ENCODE data around the gene ZNF407.

DNA sequence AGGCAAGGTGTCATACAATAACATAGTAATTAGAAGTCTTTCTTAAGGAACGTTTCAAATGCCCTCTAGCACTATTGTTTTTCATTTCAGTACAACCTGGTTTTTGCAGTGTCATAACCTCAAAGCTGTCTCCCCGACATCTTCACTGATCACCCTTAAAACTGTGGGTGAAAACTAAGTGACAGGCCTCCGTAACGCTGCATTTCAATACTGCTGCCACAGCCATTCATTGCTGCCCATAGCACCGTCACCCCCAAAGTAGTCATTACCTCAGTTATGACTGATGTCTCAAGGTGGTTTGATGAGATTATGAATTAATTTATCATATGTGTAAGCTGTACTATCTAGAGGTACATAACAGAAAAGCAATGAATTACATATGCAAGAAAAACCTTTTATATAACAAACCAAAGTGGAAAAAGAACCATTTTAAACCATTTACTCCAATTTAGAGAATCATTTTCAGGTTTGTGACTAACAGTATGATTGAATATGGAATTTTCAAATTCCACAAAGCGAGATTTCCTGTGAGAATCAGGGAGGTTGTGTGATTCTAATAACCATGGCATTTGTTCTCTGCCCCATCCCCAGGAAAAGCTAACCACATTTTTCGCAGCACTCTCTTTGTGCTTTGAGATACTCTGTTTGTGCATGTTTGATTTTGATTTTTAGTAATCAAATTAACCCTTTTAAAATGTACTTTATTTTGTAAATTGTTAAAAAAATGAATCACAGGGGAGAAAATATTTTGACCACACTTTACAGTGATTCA is 348.3 kb downstream of the ZNF407 start:
- TF ChIP-seq, protein P1, sequence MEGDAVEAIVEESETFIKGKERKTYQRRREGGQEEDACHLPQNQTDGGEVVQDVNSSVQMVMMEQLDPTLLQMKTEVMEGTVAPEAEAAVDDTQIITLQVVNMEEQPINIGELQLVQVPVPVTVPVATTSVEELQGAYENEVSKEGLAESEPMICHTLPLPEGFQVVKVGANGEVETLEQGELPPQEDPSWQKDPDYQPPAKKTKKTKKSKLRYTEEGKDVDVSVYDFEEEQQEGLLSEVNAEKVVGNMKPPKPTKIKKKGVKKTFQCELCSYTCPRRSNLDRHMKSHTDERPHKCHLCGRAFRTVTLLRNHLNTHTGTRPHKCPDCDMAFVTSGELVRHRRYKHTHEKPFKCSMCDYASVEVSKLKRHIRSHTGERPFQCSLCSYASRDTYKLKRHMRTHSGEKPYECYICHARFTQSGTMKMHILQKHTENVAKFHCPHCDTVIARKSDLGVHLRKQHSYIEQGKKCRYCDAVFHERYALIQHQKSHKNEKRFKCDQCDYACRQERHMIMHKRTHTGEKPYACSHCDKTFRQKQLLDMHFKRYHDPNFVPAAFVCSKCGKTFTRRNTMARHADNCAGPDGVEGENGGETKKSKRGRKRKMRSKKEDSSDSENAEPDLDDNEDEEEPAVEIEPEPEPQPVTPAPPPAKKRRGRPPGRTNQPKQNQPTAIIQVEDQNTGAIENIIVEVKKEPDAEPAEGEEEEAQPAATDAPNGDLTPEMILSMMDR (IDR thresholded peaks at IDR 0.05): no peak
- TF ChIP-seq POLR2A (IDR thresholded peaks at IDR 0.05) (no peak), EP300 (IDR thresholded peaks at IDR 0.05) (no peak)
